HG03097 (cell line): ENCODE measurements around the gene UTY.

Experiments used
- ATAC-seq: cut with Tn5 transposase; IDR thresholded peaks from one replicate; pipeline ENCODE4 v1.9.1; 2021; ENCODE audit not compliant: unreplicated experiment, low FRiP score

Gene UTY

GRCh38 chrY:13416869-13417661, 62.8 kb downstream of the UTY start:
- no peak for ATAC-seq

DNA sequence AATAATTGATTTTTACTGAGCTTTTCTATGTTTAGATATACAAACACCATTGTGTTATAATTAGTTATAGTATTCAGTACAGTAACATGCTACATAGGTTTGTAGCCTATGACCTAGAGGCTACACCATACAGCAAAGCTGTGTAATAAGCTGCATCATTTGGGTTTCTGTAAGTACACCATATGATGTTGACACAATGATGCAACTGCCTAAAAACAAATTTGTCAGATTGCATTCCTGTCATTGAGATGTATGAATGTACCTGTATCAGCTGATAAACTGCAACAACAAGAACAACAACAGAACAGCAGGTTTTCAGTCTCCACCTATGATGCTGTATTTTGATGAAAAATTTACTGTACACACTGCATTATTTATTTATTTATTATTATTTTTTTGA, 64.3 kb downstream of the UTY start:
- no peak for ATAC-seq

GRCh38 chrY:13398876-13399275, 81.0 kb downstream of the UTY start:
- ATAC-seq, result no peak

GRCh38 chrY:13381110-13381683, 98.6 kb downstream of the UTY start:
- no peak for ATAC-seq

- ATAC-seq, result no peak
Observed at GRCh38 chrY:13370868-13371800, 108.7 kb downstream of the UTY start.

GRCh38 chrY:13370245-13370644, 109.6 kb downstream of the UTY start:
- ATAC-seq, result no peak

DNA sequence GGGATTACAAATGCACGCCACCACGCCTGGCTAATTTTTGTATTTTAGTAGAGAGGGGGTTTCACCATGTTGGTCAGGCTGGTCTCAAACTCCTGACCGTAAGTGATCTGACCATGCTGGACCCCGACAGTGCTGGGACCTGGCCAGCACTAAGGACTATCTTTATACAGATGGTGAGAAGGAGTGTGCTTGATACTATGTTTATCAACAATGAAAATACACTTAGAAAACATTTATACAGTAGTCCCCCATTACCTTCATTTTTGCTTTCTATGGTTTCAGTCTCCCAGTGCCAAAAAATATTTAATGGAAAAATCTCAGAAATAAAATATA, 111.4 kb downstream of the UTY start:
- ATAC-seq, result no peak

- no peak for ATAC-seq
Observed at GRCh38 chrY:13363641-13364040, 116.2 kb downstream of the UTY start.

GRCh38 chrY:13362662-13363061, 117.2 kb downstream of the UTY start:
- ATAC-seq, result no peak

DNA sequence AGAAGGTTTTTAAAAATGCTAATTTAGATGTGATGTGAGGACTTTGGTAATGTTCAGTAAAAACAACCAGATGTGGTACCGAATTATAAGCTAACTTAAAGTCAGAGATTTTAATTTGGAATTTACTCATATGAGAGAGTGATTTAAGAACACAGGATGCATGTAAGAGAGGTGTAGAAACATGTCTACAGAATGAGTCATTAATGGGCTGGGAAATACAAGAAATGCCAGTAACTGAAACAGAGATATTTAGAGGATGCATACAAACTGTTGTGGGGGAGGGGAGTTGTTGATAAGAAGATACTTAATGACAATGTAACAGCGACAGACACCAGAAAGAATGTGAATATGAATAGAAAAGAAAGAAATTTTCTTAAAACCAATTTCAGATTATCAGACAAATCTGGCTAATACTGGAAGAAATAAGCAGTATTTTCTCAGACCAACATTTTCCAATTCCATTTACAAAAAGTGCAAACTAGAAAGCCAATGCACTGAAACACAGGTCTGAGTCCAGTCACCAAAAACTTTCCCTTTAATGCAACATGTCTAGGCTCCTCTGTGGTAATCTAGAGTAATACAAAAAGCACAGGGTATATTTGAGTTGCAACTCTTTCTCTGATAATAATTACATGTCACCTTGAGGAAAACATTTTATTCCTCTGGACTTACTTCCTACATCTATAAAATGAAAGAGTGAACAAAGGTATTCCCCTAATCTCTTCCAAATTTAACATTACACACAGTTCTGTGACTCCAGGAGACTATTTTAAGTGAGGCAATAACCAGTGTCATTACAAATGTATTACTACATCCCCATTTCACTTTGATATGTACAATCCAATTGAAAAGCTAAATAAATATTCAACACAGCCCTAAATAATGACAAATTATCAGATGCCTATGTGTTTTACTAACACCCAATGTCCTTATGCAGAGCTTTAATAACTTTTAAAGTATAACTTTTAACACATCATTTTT, 117.9 kb downstream of the UTY start:
- no peak for ATAC-seq

- no peak for ATAC-seq
Observed at GRCh38 chrY:13351443-13351842, 128.4 kb downstream of the UTY start.

GRCh38 chrY:13347106-13347505, 132.7 kb downstream of the UTY start:
- ATAC-seq, result no peak

DNA sequence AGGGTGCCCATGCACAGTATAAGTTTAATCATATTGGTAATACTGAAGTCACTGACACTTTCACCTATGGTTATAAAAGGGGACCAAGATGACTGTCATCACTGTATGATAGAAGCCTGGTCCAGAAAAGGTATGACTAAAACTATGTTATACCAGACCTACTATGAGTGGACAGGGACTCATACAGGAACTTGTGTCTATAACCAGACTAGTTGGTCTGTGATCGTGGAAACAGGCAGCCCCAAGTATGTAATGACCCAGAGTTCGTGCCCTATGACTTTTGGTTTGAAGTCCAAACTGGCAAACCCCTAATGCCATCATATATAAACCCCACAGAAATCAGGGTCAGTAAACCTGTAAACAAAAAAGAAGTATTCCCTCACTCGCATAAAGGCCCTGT, 134.3 kb downstream of the UTY start:
- no peak for ATAC-seq

- no peak for ATAC-seq
Observed at GRCh38 chrY:13343307-13343946, 136.4 kb downstream of the UTY start.

GRCh38 chrY:13339939-13340338, 139.9 kb downstream of the UTY start:
- no peak for ATAC-seq

GRCh38 chrY:13339381-13339780, 140.5 kb downstream of the UTY start:
- no peak for ATAC-seq

DNA sequence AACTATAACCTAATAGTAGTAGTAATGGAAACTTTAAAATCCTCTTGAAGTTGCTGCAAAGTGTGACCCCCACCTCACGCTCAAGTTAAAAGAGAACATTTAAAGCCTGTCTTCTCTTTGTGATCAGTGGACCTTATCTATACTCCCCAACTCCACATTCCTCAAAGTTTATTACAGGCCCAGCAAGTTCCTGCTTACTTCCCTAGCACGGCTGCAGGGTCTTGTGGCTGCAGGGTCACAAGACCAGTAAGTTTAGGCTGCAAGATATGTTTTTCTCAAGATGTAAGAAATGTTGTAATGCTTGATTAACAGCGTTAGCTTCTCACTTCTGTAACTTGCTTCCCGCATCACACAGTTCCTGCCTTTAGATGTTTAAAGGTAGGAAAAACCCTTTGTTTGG, 141.1 kb downstream of the UTY start:
- no peak for ATAC-seq

DNA sequence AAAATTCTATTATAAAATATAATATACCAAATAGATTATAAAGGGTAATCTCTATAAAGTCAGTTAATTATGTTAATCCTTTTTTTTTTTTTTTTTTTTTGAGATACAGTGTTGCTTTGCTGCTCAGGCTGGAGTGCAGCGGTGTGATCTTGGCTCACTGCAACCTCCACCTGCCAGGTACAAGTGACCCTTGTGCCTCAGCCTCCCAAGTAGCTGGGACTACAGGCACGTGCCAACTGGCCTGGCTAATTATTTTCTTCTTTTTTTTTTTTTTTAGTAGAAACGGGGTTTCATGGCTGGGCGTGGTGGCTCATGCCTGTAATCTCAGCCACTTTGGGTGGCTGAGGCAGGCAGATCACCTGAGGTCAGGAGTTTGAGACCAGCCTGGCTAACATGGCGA, 141.9 kb downstream of the UTY start:
- ATAC-seq, result no peak

GRCh38 chrY:13333791-13334190, 146.0 kb downstream of the UTY start:
- no peak for ATAC-seq

DNA sequence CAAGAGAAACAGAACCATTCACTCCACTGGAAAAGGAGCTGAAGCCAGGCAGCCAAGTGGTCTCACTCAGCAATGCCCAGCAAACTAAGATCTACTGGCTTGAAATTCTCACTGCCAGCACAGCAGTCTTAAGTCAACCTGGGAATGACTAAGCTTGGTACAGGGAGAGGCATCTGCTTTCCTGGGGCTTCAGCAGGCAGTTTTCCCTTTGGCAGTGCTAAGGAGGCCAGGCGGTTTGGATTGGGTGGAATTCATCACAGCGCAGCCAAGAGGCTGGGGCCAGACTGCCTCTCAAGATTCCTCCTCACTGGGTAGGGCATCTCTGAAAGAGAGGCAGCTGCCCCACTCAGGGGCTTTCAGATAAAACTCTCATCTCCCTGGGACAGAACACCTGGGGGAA, 149.2 kb downstream of the UTY start:
- ATAC-seq, result no peak
